ENCODE measurements around the gene AADACL4. TPM values are rescaled to one million over a fixed set of nuclear protein-coding genes. Genes with fewer than 3 reads are reported as not detected.

Gene AADACL4
- total and polyA plus RNA-seq, 2 experiments from 2014 or later, result not detected

GRCh38 chr1:12640237-12640957 is 3.5 kb upstream of the AADACL4 start:
- ATAC-seq (no peak), DNase-seq (ENCODE audit: low spot score) (peak; percentile 83)
- Histone ChIP-seq H3K79me2 (replicated peaks; ENCODE audit: insufficient read depth) (no peaks in the 10 kb centered on the region), H3K4me1 (ENCODE audit: insufficient read depth) (peaks cover 12% of the 10 kb centered on the region), H3K4me2 (no peak overlapping the region), H3K4me3 (no peak overlapping the region), H3F3A (replicated peaks; ENCODE audit: low read depth) (peaks cover under 1% of the 10 kb centered on the region; the same call in 1 of the 2 replicates), H3K27me3 (ENCODE audit: insufficient read depth) (no peaks in the 10 kb centered on the region), H3K9me2 (ENCODE audit: insufficient read depth) (no peaks in the 10 kb centered on the region), H2AFZ (no peak overlapping the region), H4K20me1 (replicated peaks; ENCODE audit: insufficient read depth) (no peaks in the 10 kb centered on the region), H3K36me3 (ENCODE audit: insufficient read depth) (peaks cover 20% of the 10 kb centered on the region; the same call in 1 of the 2 replicates), H3K27ac (ENCODE audit: low read depth) (no peak overlapping the region)
- peaks cover 7% of the 10 kb centered on the region for H3K27me3 Mint-ChIP-seq (ENCODE audit: insufficient read depth, low read depth, poor library complexity)
- H3K36me3 Mint-ChIP-seq (ENCODE audit: low read depth), result peaks cover 50% of the 10 kb centered on the region
- H3K4me3 Mint-ChIP-seq, result no peak overlapping the region
- TF ChIP-seq CTCF (conservative IDR thresholded peaks at IDR 0.05; ENCODE audit: low read depth in 2 of 2), result no peak
- TF ChIP-seq, protein P1, sequence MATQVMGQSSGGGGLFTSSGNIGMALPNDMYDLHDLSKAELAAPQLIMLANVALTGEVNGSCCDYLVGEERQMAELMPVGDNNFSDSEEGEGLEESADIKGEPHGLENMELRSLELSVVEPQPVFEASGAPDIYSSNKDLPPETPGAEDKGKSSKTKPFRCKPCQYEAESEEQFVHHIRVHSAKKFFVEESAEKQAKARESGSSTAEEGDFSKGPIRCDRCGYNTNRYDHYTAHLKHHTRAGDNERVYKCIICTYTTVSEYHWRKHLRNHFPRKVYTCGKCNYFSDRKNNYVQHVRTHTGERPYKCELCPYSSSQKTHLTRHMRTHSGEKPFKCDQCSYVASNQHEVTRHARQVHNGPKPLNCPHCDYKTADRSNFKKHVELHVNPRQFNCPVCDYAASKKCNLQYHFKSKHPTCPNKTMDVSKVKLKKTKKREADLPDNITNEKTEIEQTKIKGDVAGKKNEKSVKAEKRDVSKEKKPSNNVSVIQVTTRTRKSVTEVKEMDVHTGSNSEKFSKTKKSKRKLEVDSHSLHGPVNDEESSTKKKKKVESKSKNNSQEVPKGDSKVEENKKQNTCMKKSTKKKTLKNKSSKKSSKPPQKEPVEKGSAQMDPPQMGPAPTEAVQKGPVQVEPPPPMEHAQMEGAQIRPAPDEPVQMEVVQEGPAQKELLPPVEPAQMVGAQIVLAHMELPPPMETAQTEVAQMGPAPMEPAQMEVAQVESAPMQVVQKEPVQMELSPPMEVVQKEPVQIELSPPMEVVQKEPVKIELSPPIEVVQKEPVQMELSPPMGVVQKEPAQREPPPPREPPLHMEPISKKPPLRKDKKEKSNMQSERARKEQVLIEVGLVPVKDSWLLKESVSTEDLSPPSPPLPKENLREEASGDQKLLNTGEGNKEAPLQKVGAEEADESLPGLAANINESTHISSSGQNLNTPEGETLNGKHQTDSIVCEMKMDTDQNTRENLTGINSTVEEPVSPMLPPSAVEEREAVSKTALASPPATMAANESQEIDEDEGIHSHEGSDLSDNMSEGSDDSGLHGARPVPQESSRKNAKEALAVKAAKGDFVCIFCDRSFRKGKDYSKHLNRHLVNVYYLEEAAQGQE (IDR thresholded peaks at IDR 0.05; ENCODE audit: unreplicated experiment), result no peak
- H3K9me3 Mint-ChIP-seq, result peaks cover 72% of the 10 kb centered on the region
- peaks cover 4% of the 10 kb centered on the region; the same call in 2 of the 3 replicates for H3K4me1 Mint-ChIP-seq
- H3K27ac Mint-ChIP-seq, result no peak overlapping the region

DNA sequence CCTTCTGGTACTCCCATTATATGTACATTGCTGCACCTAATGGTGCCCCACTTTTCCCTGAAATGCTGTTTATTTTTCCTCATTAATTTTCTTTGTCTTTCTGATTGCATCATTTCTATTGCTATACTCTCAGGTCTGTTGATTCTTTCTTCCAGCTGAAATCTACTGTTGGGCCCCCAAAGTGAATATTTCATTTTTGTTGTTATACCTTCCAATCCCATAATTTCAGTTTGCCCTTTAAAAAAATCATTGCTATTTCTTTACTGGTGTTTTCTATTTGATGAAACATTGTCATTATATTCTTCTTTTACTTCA is 3.0 kb upstream of the AADACL4 start:
- H3K27ac Mint-ChIP-seq, result no peak overlapping the region
- no peak overlapping the region for H2AFZ ChIP-seq
- peaks cover 50% of the 10 kb centered on the region for H3K36me3 Mint-ChIP-seq (ENCODE audit: low read depth)
- DNase-seq (ENCODE audit: low spot score), result no peak
- no peaks in the 10 kb centered on the region; the same call in 1 of the 2 replicates for H3F3A ChIP-seq (replicated peaks; ENCODE audit: low read depth)
- no peak overlapping the region for H3K4me3 ChIP-seq
- peaks cover 9% of the 10 kb centered on the region; the same call in 1 of the 2 replicates for H3K4me1 ChIP-seq (ENCODE audit: insufficient read depth)
- H3K4me2 ChIP-seq, result no peak overlapping the region
- H3K27ac ChIP-seq (ENCODE audit: low read depth), result no peak overlapping the region
- H3K4me1 Mint-ChIP-seq, result peaks cover 4% of the 10 kb centered on the region; the same call in 2 of the 3 replicates
- H3K4me3 Mint-ChIP-seq, result no peak overlapping the region
- no peak for ATAC-seq
- no peaks in the 10 kb centered on the region for H3K79me2 ChIP-seq (replicated peaks; ENCODE audit: insufficient read depth)
- H3K27me3 ChIP-seq (ENCODE audit: insufficient read depth), result no peaks in the 10 kb centered on the region
- no peaks in the 10 kb centered on the region for H3K9me2 ChIP-seq (ENCODE audit: insufficient read depth)
- H3K36me3 ChIP-seq (ENCODE audit: insufficient read depth), result peaks cover 20% of the 10 kb centered on the region; the same call in 1 of the 2 replicates
- peaks cover 69% of the 10 kb centered on the region for H3K9me3 Mint-ChIP-seq
- no peaks in the 10 kb centered on the region for H4K20me1 ChIP-seq (replicated peaks; ENCODE audit: insufficient read depth)
- peaks cover 7% of the 10 kb centered on the region for H3K27me3 Mint-ChIP-seq (ENCODE audit: insufficient read depth, low read depth, poor library complexity)
- TF ChIP-seq JUNB (IDR thresholded peaks at IDR 0.05; ENCODE audit: unreplicated experiment), result no peak
- no peak for TF ChIP-seq CTCF (conservative IDR thresholded peaks at IDR 0.05; ENCODE audit: low read depth in 2 of 2)
- no peak for TF ChIP-seq ZNF114 (CRISPR knock-in tag; IDR thresholded peaks at IDR 0.05)
- TF ChIP-seq EZH2phosphoT487 (IDR thresholded peaks at IDR 0.05; ENCODE audit: unreplicated experiment), result no peak
- no peak for TF ChIP-seq EZH2 (IDR thresholded peaks at IDR 0.05; ENCODE audit: low read depth, unreplicated experiment)
- no peak for TF ChIP-seq POLR2AphosphoS5 (IDR thresholded peaks at IDR 0.05; ENCODE audit: low read depth)
- TF ChIP-seq, protein P1 (IDR thresholded peaks at IDR 0.05; ENCODE audit: unreplicated experiment), result no peak
- no peak for TF ChIP-seq CREB1 (CRISPR knock-in tag; IDR thresholded peaks at IDR 0.05; ENCODE audit: low read depth)
- no peak for TF ChIP-seq NANOG (IDR thresholded peaks at IDR 0.05; ENCODE audit: borderline replicate concordance)

Data from GM23338 (cell line).